ENCODE measurements around the gene HBZ. TPM values are rescaled to one million over a fixed set of nuclear protein-coding genes. Genes with fewer than 3 reads are reported as not detected.
"Not testable (repeated sequence)": the region's sequence is repeated elsewhere in the genome, so short reads cannot be mapped to it uniquely, and the experiment has no call there.

HBZ gene
- total and polyA plus RNA-seq, 9 of the 15 experiments (the other 6 are each of a cell fraction or from before 2014, with no cell fraction given): 58.0 to 610 (median 113) TPM

DNA sequence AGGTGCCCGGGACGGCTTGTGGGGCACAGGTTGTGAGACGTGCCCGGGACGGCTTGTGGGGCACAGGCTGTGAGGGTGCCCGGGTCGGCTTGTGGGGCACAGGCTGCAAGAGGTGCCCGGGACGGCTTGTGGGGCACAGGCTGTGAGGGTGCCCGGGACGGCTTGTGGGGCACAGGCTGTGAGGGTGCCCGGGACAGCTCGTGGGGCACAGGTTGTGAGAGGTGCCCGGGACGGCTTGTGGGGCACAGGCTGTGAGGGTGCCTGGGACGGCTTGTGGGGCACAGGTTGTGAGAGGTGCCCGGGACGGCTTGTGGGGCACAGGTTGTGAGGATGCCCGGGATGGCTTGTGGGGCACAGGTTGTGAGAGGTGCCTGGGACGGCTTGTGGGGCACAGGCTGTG is 7.8 kb downstream of the HBZ start:
- H3K27ac ChIP-seq (ENCODE audit: extremely low read depth, low read depth, low read length); H3K9me1 ChIP-seq (ENCODE audit: control insufficient read depth, insufficient read depth, low read length); intact Hi-C loops (cut with micrococcal nuclease); H3K36me3 ChIP-seq (ENCODE audit: control insufficient read depth, insufficient read depth, low read length); DNase-seq (ENCODE audit: extremely low read depth in 1 of 4, low spot score in 3 of 4); ATAC-seq; H3K27me3 ChIP-seq (ENCODE audit: control insufficient read depth in 2 of 2, insufficient read depth in 2 of 2, low read length in 2 of 2); H2AFZ ChIP-seq (ENCODE audit: low read depth, low read length); CTCF ChIA-PET (ENCODE audit: low intra/inter-chr PET ratio); in situ Hi-C loops (cut with MboI); H3K79me2 ChIP-seq (ENCODE audit: control insufficient read depth, insufficient read depth, low read length); H3K9ac ChIP-seq (ENCODE audit: insufficient read depth in 1 of 2, low read depth in 2 of 2, low read length in 2 of 2); BruUV-seq (replicated peaks); H3K9me3 ChIP-seq (replicated peaks; ENCODE audit: control insufficient read depth, insufficient read depth, low read depth, low read length); H4K20me1 ChIP-seq (replicated peaks; ENCODE audit: control insufficient read depth, insufficient read depth, low read length); H3K4me2 ChIP-seq (ENCODE audit: insufficient read depth, low read length); H3K4me3 ChIP-seq; FAIRE-seq: not testable (repeated sequence)
- POLR2A ChIA-PET: interaction anchor here (0.6 kb wide), 1 partner anchor 12 kb away, joined by 3 read pairs; no protein-coding TSS in a partner anchor
- 21% methylated on average over 15 of the region's 20 CpGs for WGBS (ENCODE audit: insufficient coverage, low coverage, missing lambda C conversion rate)
- peak; percentile 57; the same call in 1 of the 2 replicates for TF ChIP-seq HNRNPL (IDR thresholded peaks at IDR 0.05; ENCODE audit: low read depth, low read length)
- TF ChIP-seq RBFOX2 (IDR thresholded peaks at IDR 0.05; ENCODE audit: low read depth, low read length): 0 out of 2 replicates have a peak, but pooled peaks have one; percentile 14
- H3K4me1 ChIP-seq (replicated peaks in 1 of 2; ENCODE audit: control insufficient read depth in 2 of 2, insufficient read depth in 2 of 2, low read length in 2 of 2): peaks cover 0 to 39% of the 10 kb centered on the region in 2 experiments; a peak in 4 of 5 replicates

- no peaks in the 10 kb centered on the region for H3K9me3 ChIP-seq (replicated peaks; ENCODE audit: control insufficient read depth, insufficient read depth, low read depth, low read length)
- ChIA-PET CTCF (ENCODE audit: low intra/inter-chr PET ratio) (no interaction called here), POLR2A (no interaction called here)
- in situ Hi-C loops (cut with MboI) (no loop called here), intact Hi-C loops (cut with micrococcal nuclease) (no loop called here)
- H2AFZ ChIP-seq (ENCODE audit: low read depth, low read length): no peak overlapping the region
- WGBS (ENCODE audit: insufficient coverage, low coverage, missing lambda C conversion rate): 49% methylated on average over 17 of the region's 18 CpGs
- TF ChIP-seq MITF (IDR thresholded peaks at IDR 0.05) (no peak), HSF4 (CRISPR knock-in tag; IDR thresholded peaks at IDR 0.05; ENCODE audit: borderline replicate concordance) (no peak), HLTF (IDR thresholded peaks at IDR 0.05) (no peak), SP2 (IDR thresholded peaks at IDR 0.05; ENCODE audit: extremely low read depth, low read depth, low read length, poor library complexity, severe bottlenecking) (no peak), CBFA2T3 (IDR thresholded peaks at IDR 0.05) (no peak), STAT5B (CRISPR knock-in tag; IDR thresholded peaks at IDR 0.05) (no peak), RUNX1 (IDR thresholded peaks at IDR 0.05; ENCODE audit: low read depth) (no peak), ZNF124 (CRISPR knock-in tag; IDR thresholded peaks at IDR 0.05) (no peak), KDM5B (IDR thresholded peaks at IDR 0.05; ENCODE audit: insufficient replicate concordance, low read depth, low read length) (no peak), HNRNPL (IDR thresholded peaks at IDR 0.05; ENCODE audit: low read depth, low read length) (no peak), RFX1 (IDR thresholded peaks at IDR 0.05) (no peak)
- no peaks in the 10 kb centered on the region for H4K20me1 ChIP-seq (replicated peaks; ENCODE audit: control insufficient read depth, insufficient read depth, low read length)
- no peaks in the 10 kb centered on the region for H3K27me3 ChIP-seq (ENCODE audit: control insufficient read depth in 2 of 2, insufficient read depth in 2 of 2, low read length in 2 of 2)
- H3K4me2 ChIP-seq (ENCODE audit: insufficient read depth, low read length): no peak overlapping the region
- H3K9ac ChIP-seq (ENCODE audit: insufficient read depth in 1 of 2, low read depth in 2 of 2, low read length in 2 of 2): peak overlapping the region in 1 of 2 experiments; percentile 14; a peak in 1 of 4 replicates
- FAIRE-seq: no peak
- no peaks in the 10 kb centered on the region for H3K9me1 ChIP-seq (ENCODE audit: control insufficient read depth, insufficient read depth, low read length)
- H3K4me1 ChIP-seq (replicated peaks in 1 of 2; ENCODE audit: control insufficient read depth in 2 of 2, insufficient read depth in 2 of 2, low read length in 2 of 2): peaks cover 0 to 44% of the 10 kb centered on the region in 2 experiments; a peak in 4 of 5 replicates
- no TSS peak for BruUV-seq (replicated peaks)
- no peak overlapping the region for H3K27ac ChIP-seq (ENCODE audit: extremely low read depth, low read depth, low read length)
- no peak overlapping the region for H3K4me3 ChIP-seq
- no peak for ATAC-seq
- DNase-seq (ENCODE audit: extremely low read depth in 1 of 4, low spot score in 3 of 4): no peak
- no peaks in the 10 kb centered on the region for H3K36me3 ChIP-seq (ENCODE audit: control insufficient read depth, insufficient read depth, low read length)
- H3K79me2 ChIP-seq (ENCODE audit: control insufficient read depth, insufficient read depth, low read length): no peaks in the 10 kb centered on the region
These were observed 8.3 kb downstream of the HBZ start for GRCh38 chr16:160691-161190.
